Glomerular endothelial cell (primary cell): ENCODE data around the gene NUB1. TPM values are rescaled to one million over a fixed set of nuclear protein-coding genes. Genes with fewer than 3 reads are reported as not detected.

Experiments
- DNase-seq: peaks from one replicate; pipeline ENCODE4 v3.0.0-alpha.2; 2011; ENCODE audit warnings: low read depth, low spot score; ENCODE audit errors: extremely low read depth
- total RNA-seq: library from RNA; depleted of rRNA; stranded (reverse); fragments of >200 nt; gene quantifications from 2 replicates; pipeline ENCODE4 v1.2.3, GENCODE V29; 2015

NUB1 gene
- total RNA-seq, 1 donor from 2014 or later, result 42.1 TPM

GRCh38 chr7:151416941-151417315, 75.3 kb downstream of the NUB1 start:
- no peak for DNase-seq

GRCh38 chr7:151420144-151420543, 78.5 kb downstream of the NUB1 start:
- no peak for DNase-seq

GRCh38 chr7:151422212-151422611, 80.6 kb downstream of the NUB1 start:
- DNase-seq, result no peak

GRCh38 chr7:151423226-151423625, 81.6 kb downstream of the NUB1 start:
- no peak for DNase-seq

- no peak for DNase-seq
Measured at GRCh38 chr7:151423936-151424335, 82.3 kb downstream of the NUB1 start.

GRCh38 chr7:151424799-151425198, 83.2 kb downstream of the NUB1 start:
- DNase-seq, result no peak

GRCh38 chr7:151425670-151426440, 84.2 kb downstream of the NUB1 start:
- no peak for DNase-seq

GRCh38 chr7:151426441-151426903, 84.9 kb downstream of the NUB1 start:
- peak; percentile 18 for DNase-seq

GRCh38 chr7:151426904-151427704, 85.5 kb downstream of the NUB1 start:
- DNase-seq, result no peak

- no peak for DNase-seq
Measured at GRCh38 chr7:151427705-151428377, 86.2 kb downstream of the NUB1 start.

Other genes starting within 250 kb of the NUB1 start
- not detected in 2 replicates for gene GBX1, start 174.1 kb upstream of the NUB1 start, total RNA-seq
- gene ASB10, start 154.6 kb upstream of the NUB1 start, total RNA-seq, result not detected in 2 replicates
- gene H2BK1, start 131.3 kb upstream of the NUB1 start, total RNA-seq, result not detected in 2 replicates
- 58.3 and 59.3 TPM in 2 replicates for gene ABCF2, start 114.6 kb upstream of the NUB1 start, total RNA-seq
- 116 and 140 TPM in 2 replicates for gene CHPF2, start 109.3 kb upstream of the NUB1 start, total RNA-seq
- 5.5 and 5.6 TPM in 2 replicates for gene SMARCD3, start 93.1 kb upstream of the NUB1 start, total RNA-seq
- gene WDR86, start 68.2 kb downstream of the NUB1 start, total RNA-seq, result 1.5 and 4.3 TPM in 2 replicates
- gene CRYGN, start 98.3 kb downstream of the NUB1 start, total RNA-seq, result not detected in 2 replicates
- 79.2 and 84.9 TPM in 2 replicates for gene RHEB, start 178.1 kb downstream of the NUB1 start, total RNA-seq